Stomach (tissue), 9 donors: ENCODE results near the gene FOXO1. TPM values are rescaled to one million over a fixed set of nuclear protein-coding genes. Genes with fewer than 3 reads are reported as not detected.

ENCODE experiments used
- DNase-seq, 2 donors: peaks; one replicate each; pipeline versions ENCODE4 v3.0.0 to v3.0.0-alpha.2; 2013 to 2019
- H3K27ac ChIP-seq, 5 donors: fragments of 200-600 bp in 4 of 5; sonication (generic) in 4 of 5; one replicate each; pipeline ENCODE4 v1.5.1; 2013 to 2019; ENCODE audit warnings: mild to moderate bottlenecking in 1 of 5, moderate library complexity in 1 of 5
- H3K27me3 ChIP-seq, 3 donors: fragments of 200-600 bp; sonication (generic); one replicate each; pipeline ENCODE4 v1.5.1; 2017 to 2019; ENCODE audit warnings: mixed run types in 1 of 3
- H3K36me3 ChIP-seq, 4 donors: fragments of 200-600 bp; sonication (generic); 1 replicate in 3 of 4; 2 replicates in 1 of 4; pipeline ENCODE4 v1.5.1; 2016 to 2019
- H3K4me1 ChIP-seq, 4 donors: fragments of 200-600 bp; sonication (generic); one replicate each; pipeline ENCODE4 v1.5.1; 2016 to 2019
- H3K4me3 ChIP-seq, 4 donors: fragments of 200-600 bp; sonication (generic) in 3 of 4; one replicate each; pipeline ENCODE4 v1.5.1; 2016 to 2019; ENCODE audit warnings: mild to moderate bottlenecking in 1 of 4
- H3K9me3 ChIP-seq, 4 donors: fragments of 200-600 bp; sonication (generic); one replicate each; pipeline ENCODE4 v1.5.1; 2016 to 2019
- EP300 ChIP-seq: sonication (generic); formaldehyde crosslinking; IDR thresholded peaks from one replicate; pipeline ENCODE4 v1.6.1; 2017; ENCODE audit warnings: antibody characterized with exemption
- POLR2A ChIP-seq, 4 donors: fragments of 450-650 bp; IDR thresholded peaks; one replicate each; pipeline ENCODE4 v1.6.1; 2016; ENCODE audit warnings: antibody characterized with exemption in 4 of 4, control low read depth in 2 of 4, mild to moderate bottlenecking in 1 of 4, moderate library complexity in 1 of 4
- POLR2AphosphoS5 ChIP-seq, 3 donors: sonication (generic); formaldehyde crosslinking; IDR thresholded peaks; one replicate each; pipeline ENCODE4 v1.6.1; 2016; ENCODE audit warnings: antibody characterized with exemption in 3 of 3
- WGBS, 5 donors: extraction: QIAGEN DNeasy Blood & Tissue Kit in 3 of 5; methylation state at CpG; one replicate each; pipeline versions ENCODE4 v1.1.5 to v1.1.7; 2013 to 2018; 5-methylcytosine and 5-hydroxymethylcytosine counted together
- intact Hi-C: fragments of 100-400 bp; cut with DNase I; formaldehyde crosslinking; loops from one replicate; pipeline ENCODE4 v1.15.1; 2023; ENCODE audit warnings: low total_unique reads
- polyA plus RNA-seq, 3 donors: library from polyadenylated mRNA; stranded (reverse); fragments of 200-250 nt; gene quantifications; one replicate each; pipeline ENCODE4 v1.2.3, GENCODE V29; 2013
- total RNA-seq, 5 donors: library from RNA; depleted of rRNA; stranded (reverse); fragments of >200 nt; gene quantifications; one replicate each; pipeline versions ENCODE4 v1.1.0 to v1.2.3, GENCODE V29; 2014 to 2016
- TF ChIP-seq, protein P1 (sequence below), 7 experiments: fragments of 450-650 bp in 4 of 7; fragments of 200-600 bp in 3 of 7; sonication (generic) in 3 of 7; IDR thresholded peaks; one replicate each; pipeline ENCODE4 v1.5.1; 2016 to 2019; ENCODE audit warnings: antibody characterized with exemption in 7 of 7, control low read depth in 2 of 7, mild to moderate bottlenecking in 1 of 7
- donor health status: healthy with polysubstance abuse.
- donor health status: Bipolar disorder and iron deficiency.
- donor health status: healthy.

Gene FOXO1
- total and polyA plus RNA-seq, 8 donors, result 4.2 to 43.7 (median 19.6) TPM

DNA sequence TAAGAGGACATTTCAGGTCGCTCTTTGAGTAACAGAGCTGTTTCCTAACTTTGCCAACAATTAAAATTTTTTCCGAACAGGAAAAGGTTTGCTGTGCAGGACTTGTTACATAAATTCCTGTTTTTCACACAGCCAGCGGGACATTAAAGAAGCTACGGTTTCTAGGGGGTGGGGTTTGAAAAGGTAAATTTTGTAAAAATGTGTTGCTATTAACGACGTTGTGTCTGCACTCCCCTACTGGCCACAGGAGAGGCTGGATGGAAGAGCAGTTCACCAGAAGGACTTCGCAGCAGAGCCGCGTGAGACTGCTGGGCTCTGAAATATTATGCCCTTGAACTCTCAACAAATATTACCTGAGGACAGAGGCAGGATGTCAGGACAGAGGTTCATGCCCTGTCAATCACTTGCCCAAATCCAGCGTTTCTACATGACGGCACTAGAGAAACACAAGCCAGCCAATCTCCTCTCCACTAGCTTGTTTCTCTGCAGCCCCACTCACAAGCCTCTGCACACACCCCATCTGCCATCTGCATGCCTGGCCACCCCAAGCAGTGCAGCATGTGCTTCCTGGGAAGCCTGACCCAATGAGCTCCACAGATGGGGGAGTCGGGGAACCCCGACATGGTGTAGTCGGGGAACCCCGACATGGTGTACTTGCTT is 102.0 kb downstream of the FOXO1 start:
- Histone ChIP-seq H3K36me3 (peaks cover 8 to 12% (median 9%) of the 10 kb centered on the region in 4 donors), H3K9me3 (no peaks in the 10 kb centered on the region), H3K4me1 (peaks cover 32 to 70% (median 54%) of the 10 kb centered on the region in 4 donors), H3K27ac (peak overlapping the region in 2 of 5 donors; percentile 19 to 40), H3K4me3 (no peak overlapping the region), H3K27me3 (no peaks in the 10 kb centered on the region)
- WGBS, 5 donors, result 31 to 50% (median 36%) methylated on average over 15 of the region's 15 CpGs
- no peak for TF ChIP-seq POLR2AphosphoS5 (IDR thresholded peaks at IDR 0.05)
- no peak for TF ChIP-seq EP300
- TF ChIP-seq, protein P1, sequence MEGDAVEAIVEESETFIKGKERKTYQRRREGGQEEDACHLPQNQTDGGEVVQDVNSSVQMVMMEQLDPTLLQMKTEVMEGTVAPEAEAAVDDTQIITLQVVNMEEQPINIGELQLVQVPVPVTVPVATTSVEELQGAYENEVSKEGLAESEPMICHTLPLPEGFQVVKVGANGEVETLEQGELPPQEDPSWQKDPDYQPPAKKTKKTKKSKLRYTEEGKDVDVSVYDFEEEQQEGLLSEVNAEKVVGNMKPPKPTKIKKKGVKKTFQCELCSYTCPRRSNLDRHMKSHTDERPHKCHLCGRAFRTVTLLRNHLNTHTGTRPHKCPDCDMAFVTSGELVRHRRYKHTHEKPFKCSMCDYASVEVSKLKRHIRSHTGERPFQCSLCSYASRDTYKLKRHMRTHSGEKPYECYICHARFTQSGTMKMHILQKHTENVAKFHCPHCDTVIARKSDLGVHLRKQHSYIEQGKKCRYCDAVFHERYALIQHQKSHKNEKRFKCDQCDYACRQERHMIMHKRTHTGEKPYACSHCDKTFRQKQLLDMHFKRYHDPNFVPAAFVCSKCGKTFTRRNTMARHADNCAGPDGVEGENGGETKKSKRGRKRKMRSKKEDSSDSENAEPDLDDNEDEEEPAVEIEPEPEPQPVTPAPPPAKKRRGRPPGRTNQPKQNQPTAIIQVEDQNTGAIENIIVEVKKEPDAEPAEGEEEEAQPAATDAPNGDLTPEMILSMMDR (IDR thresholded peaks at IDR 0.05), result peak in 1 of 7 experiments; percentile 11
- no peak for TF ChIP-seq POLR2A (IDR thresholded peaks at IDR 0.05)
- DNase-seq, result peak in 1 of 2 donors; percentile 40
- intact Hi-C loops, result no loop called here

DNA sequence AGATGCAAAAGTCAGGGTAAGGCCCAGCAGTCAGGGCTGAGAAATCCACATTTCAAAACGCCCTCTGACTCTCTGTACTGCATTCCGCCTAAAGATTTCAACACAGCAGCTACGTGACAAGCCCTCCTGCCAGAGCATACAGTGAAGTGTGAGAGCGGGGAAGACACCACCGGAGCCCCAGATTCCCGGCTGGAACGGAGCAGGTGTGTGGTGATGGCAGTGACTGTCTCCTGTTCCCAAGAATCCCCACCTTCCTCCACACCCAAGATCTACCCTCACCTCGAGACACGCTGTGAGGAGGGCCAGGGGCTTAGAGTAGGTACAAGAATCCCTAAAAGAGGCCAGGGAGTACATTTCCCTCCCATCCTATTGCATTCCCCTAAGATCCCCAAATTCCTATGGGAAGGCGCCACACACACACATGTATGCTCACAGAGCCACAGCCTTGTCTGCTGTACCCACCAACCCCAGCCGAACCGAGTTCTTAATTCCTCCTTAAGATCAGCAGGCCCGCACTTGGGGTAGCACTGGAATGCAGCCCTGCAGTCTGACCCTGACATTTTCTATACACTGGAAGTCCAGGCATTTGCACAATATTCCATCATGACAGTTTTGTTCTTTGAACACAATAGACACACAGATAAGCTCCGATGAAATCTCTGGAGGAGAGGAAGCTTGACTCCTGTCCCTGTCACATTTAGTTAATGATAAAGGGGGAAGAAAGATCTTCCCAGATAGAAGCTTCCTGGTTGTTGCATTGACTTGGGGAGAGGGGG is 102.9 kb downstream of the FOXO1 start:
- no peak overlapping the region for H3K4me3 ChIP-seq
- DNase-seq, result no peak
- H3K4me1 ChIP-seq, result peaks cover 30 to 70% (median 49%) of the 10 kb centered on the region in 4 donors
- no peaks in the 10 kb centered on the region for H3K27me3 ChIP-seq
- 73 to 87% (median 82%) methylated on average over 14 of the region's 14 CpGs for WGBS, 5 donors
- H3K27ac ChIP-seq, result peak overlapping the region in 1 of 5 donors; percentile 40
- peaks cover 13 to 16% (median 14%) of the 10 kb centered on the region in 4 donors for H3K36me3 ChIP-seq
- TF ChIP-seq, protein P1 (IDR thresholded peaks at IDR 0.05), result no peak
- TF ChIP-seq EP300 (no peak), POLR2AphosphoS5 (IDR thresholded peaks at IDR 0.05) (no peak), POLR2A (IDR thresholded peaks at IDR 0.05) (no peak)
- intact Hi-C loops, result no loop called here
- no peaks in the 10 kb centered on the region for H3K9me3 ChIP-seq

DNA sequence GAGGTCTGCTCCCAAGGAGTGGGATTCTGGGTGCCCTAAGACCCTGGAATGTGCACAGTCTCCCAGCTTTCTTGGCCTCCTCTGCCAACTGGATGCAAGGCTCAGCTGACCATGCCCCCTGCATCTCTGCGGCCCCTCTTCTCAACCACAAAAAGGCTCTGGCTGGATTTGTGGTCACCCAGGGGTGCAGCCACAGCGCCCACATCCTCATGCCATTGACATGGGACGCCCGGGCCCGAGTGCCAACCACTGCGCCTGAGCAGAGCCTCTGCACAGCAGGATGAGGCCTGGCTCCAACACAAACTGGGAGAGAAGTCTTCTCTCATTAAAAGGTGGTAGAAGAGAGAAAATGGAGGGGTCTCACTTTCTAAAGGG is 103.5 kb downstream of the FOXO1 start:
- DNase-seq, result no peak
- no peaks in the 10 kb centered on the region for H3K9me3 ChIP-seq
- H3K4me3 ChIP-seq, result no peak overlapping the region
- TF ChIP-seq, protein P1 (IDR thresholded peaks at IDR 0.05), result no peak
- TF ChIP-seq POLR2AphosphoS5 (IDR thresholded peaks at IDR 0.05), result no peak
- TF ChIP-seq POLR2A (IDR thresholded peaks at IDR 0.05), result no peak
- no peak for TF ChIP-seq EP300
- intact Hi-C loops, result no loop called here
- H3K36me3 ChIP-seq, result peaks cover 13 to 16% (median 14%) of the 10 kb centered on the region in 4 donors
- WGBS, 5 donors, result 70 to 80% (median 78%) methylated on average over 5 to 6 of the region's 6 CpGs
- no peaks in the 10 kb centered on the region for H3K27me3 ChIP-seq
- peaks cover 32 to 71% (median 52%) of the 10 kb centered on the region in 4 donors for H3K4me1 ChIP-seq
- H3K27ac ChIP-seq, result peak overlapping the region in 1 of 5 donors; percentile 40

DNA sequence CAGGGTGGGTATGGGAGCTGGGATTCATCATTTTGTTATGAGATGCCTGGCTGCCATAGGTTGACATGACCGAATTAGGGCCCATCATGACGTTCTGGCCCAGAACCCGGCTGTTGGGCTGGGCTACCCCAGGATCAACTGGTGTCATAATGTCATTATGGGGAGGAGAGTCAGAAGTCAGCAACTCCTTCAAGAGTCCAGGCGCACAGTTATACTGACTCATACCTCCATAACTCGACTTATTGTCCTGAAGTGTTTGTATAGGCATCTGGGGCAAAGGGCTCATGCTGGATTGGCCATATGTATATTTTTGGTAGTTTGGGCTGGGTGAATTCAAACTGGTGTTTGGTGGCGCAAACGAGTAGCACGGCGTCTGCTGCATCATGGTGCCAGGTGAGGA is 106.5 kb downstream of the FOXO1 start:
- intact Hi-C loops, result no loop called here
- H3K9me3 ChIP-seq, result no peaks in the 10 kb centered on the region
- H3K27me3 ChIP-seq, result no peaks in the 10 kb centered on the region
- DNase-seq, result no peak
- H3K4me1 ChIP-seq, result peaks cover 28 to 78% (median 45%) of the 10 kb centered on the region in 4 donors
- TF ChIP-seq POLR2A (IDR thresholded peaks at IDR 0.05) (no peak), POLR2AphosphoS5 (IDR thresholded peaks at IDR 0.05) (no peak), EP300 (no peak)
- TF ChIP-seq, protein P1 (IDR thresholded peaks at IDR 0.05), result no peak
- H3K27ac ChIP-seq, result no peak overlapping the region
- no peak overlapping the region for H3K4me3 ChIP-seq
- 90 to 98% (median 97%) methylated on average over 9 of the region's 9 CpGs for WGBS, 5 donors
- H3K36me3 ChIP-seq, result peaks cover 13 to 16% (median 14%) of the 10 kb centered on the region in 4 donors
